ENCODE measurements around the gene CDKN1C. TPM values are rescaled to one million over a fixed set of nuclear protein-coding genes. Genes with fewer than 3 reads are reported as not detected.

Gene CDKN1C
- total RNA-seq, 2 donors from 2014 or later: 17.1 to 25.0 TPM

GRCh38 chr11:2926611-2927051 lies 41.1 kb upstream of the CDKN1C start:
- H3K27me3 ChIP-seq (replicated peaks; ENCODE audit: insufficient read depth): no peaks in the 10 kb centered on the region
- DNase-seq (ENCODE audit: low spot score): no peak
- TF ChIP-seq, protein P1, sequence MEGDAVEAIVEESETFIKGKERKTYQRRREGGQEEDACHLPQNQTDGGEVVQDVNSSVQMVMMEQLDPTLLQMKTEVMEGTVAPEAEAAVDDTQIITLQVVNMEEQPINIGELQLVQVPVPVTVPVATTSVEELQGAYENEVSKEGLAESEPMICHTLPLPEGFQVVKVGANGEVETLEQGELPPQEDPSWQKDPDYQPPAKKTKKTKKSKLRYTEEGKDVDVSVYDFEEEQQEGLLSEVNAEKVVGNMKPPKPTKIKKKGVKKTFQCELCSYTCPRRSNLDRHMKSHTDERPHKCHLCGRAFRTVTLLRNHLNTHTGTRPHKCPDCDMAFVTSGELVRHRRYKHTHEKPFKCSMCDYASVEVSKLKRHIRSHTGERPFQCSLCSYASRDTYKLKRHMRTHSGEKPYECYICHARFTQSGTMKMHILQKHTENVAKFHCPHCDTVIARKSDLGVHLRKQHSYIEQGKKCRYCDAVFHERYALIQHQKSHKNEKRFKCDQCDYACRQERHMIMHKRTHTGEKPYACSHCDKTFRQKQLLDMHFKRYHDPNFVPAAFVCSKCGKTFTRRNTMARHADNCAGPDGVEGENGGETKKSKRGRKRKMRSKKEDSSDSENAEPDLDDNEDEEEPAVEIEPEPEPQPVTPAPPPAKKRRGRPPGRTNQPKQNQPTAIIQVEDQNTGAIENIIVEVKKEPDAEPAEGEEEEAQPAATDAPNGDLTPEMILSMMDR (IDR thresholded peaks at IDR 0.05): no peak

GRCh38 chr11:2924821-2925675 lies 39.5 kb upstream of the CDKN1C start:
- no peak for ATAC-seq (ENCODE audit: insufficient number of reproducible peaks, low FRiP score, low read depth)

More at GRCh38 chr11:2926611-2927051, 41.1 kb upstream of the CDKN1C start:
- H3K36me3 ChIP-seq: no peaks in the 10 kb centered on the region
- peaks cover 3 to 22% of the 10 kb centered on the region in 2 donors for H3K4me1 ChIP-seq (ENCODE audit: control insufficient read depth in 1 of 2, low read depth in 2 of 2)
- H3K4me3 ChIP-seq: no peak overlapping the region
- no peak overlapping the region for H3K27ac ChIP-seq
- H3K9me3 ChIP-seq: no peaks in the 10 kb centered on the region
- no peak for ATAC-seq (ENCODE audit: insufficient number of reproducible peaks, low FRiP score, low read depth)

GRCh38 chr11:2924381-2924780 lies 38.8 kb upstream of the CDKN1C start:
- Histone ChIP-seq H3K36me3 (no peaks in the 10 kb centered on the region), H3K27ac (no peak overlapping the region), H3K4me3 (no peak overlapping the region), H3K4me1 (ENCODE audit: control insufficient read depth in 1 of 2, low read depth in 2 of 2) (peaks cover 0 to 10% of the 10 kb centered on the region in 2 donors), H3K27me3 (replicated peaks; ENCODE audit: insufficient read depth) (no peaks in the 10 kb centered on the region), H3K9me3 (no peaks in the 10 kb centered on the region)
- no peak for DNase-seq (ENCODE audit: low spot score)
- ATAC-seq (ENCODE audit: insufficient number of reproducible peaks, low FRiP score, low read depth): no peak
- TF ChIP-seq, protein P1 (IDR thresholded peaks at IDR 0.05): no peak

More at GRCh38 chr11:2924821-2925675, 39.5 kb upstream of the CDKN1C start:
- TF ChIP-seq, protein P1 (IDR thresholded peaks at IDR 0.05): no peak
- H3K27ac ChIP-seq: no peak overlapping the region
- no peaks in the 10 kb centered on the region for H3K9me3 ChIP-seq
- H3K36me3 ChIP-seq: no peaks in the 10 kb centered on the region
- H3K4me3 ChIP-seq: no peak overlapping the region
- peaks cover 3 to 16% of the 10 kb centered on the region in 2 donors for H3K4me1 ChIP-seq (ENCODE audit: control insufficient read depth in 1 of 2, low read depth in 2 of 2)
- DNase-seq (ENCODE audit: low spot score): no peak
- H3K27me3 ChIP-seq (replicated peaks; ENCODE audit: insufficient read depth): no peaks in the 10 kb centered on the region

GRCh38 chr11:2923446-2924375 lies 38.1 kb upstream of the CDKN1C start:
- Histone ChIP-seq H3K27me3 (replicated peaks; ENCODE audit: insufficient read depth) (no peaks in the 10 kb centered on the region), H3K9me3 (no peaks in the 10 kb centered on the region), H3K27ac (no peak overlapping the region), H3K36me3 (no peaks in the 10 kb centered on the region), H3K4me1 (ENCODE audit: control insufficient read depth in 1 of 2, low read depth in 2 of 2) (peaks cover 0 to 10% of the 10 kb centered on the region in 2 donors), H3K4me3 (no peak overlapping the region)
- no peak for DNase-seq (ENCODE audit: low spot score)
- no peak for ATAC-seq (ENCODE audit: insufficient number of reproducible peaks, low FRiP score, low read depth)
- TF ChIP-seq, protein P1 (IDR thresholded peaks at IDR 0.05): no peak

GRCh38 chr11:2922655-2923054 lies 37.1 kb upstream of the CDKN1C start:
- TF ChIP-seq, protein P1 (IDR thresholded peaks at IDR 0.05): no peak
- DNase-seq (ENCODE audit: low spot score): no peak
- Histone ChIP-seq H3K27me3 (replicated peaks; ENCODE audit: insufficient read depth) (no peaks in the 10 kb centered on the region), H3K27ac (no peak overlapping the region), H3K4me3 (no peak overlapping the region), H3K4me1 (ENCODE audit: control insufficient read depth in 1 of 2, low read depth in 2 of 2) (peaks cover 0 to 3% of the 10 kb centered on the region in 2 donors), H3K9me3 (no peaks in the 10 kb centered on the region), H3K36me3 (no peaks in the 10 kb centered on the region)
- no peak for ATAC-seq (ENCODE audit: insufficient number of reproducible peaks, low FRiP score, low read depth)
